HG02885 (cell line): ENCODE results near the gene AMPD2.
"Not testable (repeated sequence)": the region's sequence is repeated elsewhere in the genome, so short reads cannot be mapped to it uniquely, and the experiment has no call there.

Experiments
- ATAC-seq: cut with Tn5 transposase; IDR thresholded peaks from one replicate; pipeline ENCODE4 v1.9.1; 2021; ENCODE audit warnings: mild to moderate bottlenecking; ENCODE audit not compliant: unreplicated experiment, poor library complexity

Gene AMPD2

GRCh38 chr1:109643385-109644230 lies 24.0 kb downstream of the AMPD2 start:
- peak; percentile 88 for ATAC-seq

- no peak for ATAC-seq
These were observed 25.0 kb downstream of the AMPD2 start for GRCh38 chr1:109644670-109645069.

GRCh38 chr1:109649491-109649914 lies 29.9 kb downstream of the AMPD2 start:
- no peak for ATAC-seq

GRCh38 chr1:109650609-109651008 lies 31.0 kb downstream of the AMPD2 start:
- no peak for ATAC-seq

- no peak for ATAC-seq
These were observed 32.8 kb downstream of the AMPD2 start for GRCh38 chr1:109652402-109652801.

- no peak for ATAC-seq
These were observed 33.7 kb downstream of the AMPD2 start for GRCh38 chr1:109653306-109653705.

- ATAC-seq = no peak
These were observed 34.9 kb downstream of the AMPD2 start for GRCh38 chr1:109654519-109654918.

- ATAC-seq = peak; percentile 94
These were observed 36.2 kb downstream of the AMPD2 start, which contains the start of gene GSTM4 for GRCh38 chr1:109655615-109656519. TSS of gene GSTM4 (plus strand) at chr1:109656099. CDS start at chr1:109656390, 291 bp downstream.

- ATAC-seq = no peak
These were observed 37.8 kb downstream of the AMPD2 start for GRCh38 chr1:109657395-109657794.

- no peak for ATAC-seq
These were observed 38.3 kb downstream of the AMPD2 start for GRCh38 chr1:109657970-109658369.

- no peak for ATAC-seq
These were observed 39.0 kb downstream of the AMPD2 start for GRCh38 chr1:109658533-109659042.

- ATAC-seq = no peak
These were observed 39.5 kb downstream of the AMPD2 start for GRCh38 chr1:109659145-109659544.

- no peak for ATAC-seq
These were observed 40.5 kb downstream of the AMPD2 start for GRCh38 chr1:109659997-109660690.

- not testable (repeated sequence) for ATAC-seq
These were observed 41.0 kb downstream of the AMPD2 start for GRCh38 chr1:109660691-109661026.

GRCh38 chr1:109661391-109661790 lies 41.8 kb downstream of the AMPD2 start:
- no peak for ATAC-seq

GRCh38 chr1:109664671-109665070 lies 45.0 kb downstream of the AMPD2 start:
- no peak for ATAC-seq

GRCh38 chr1:109667452-109668122 lies 48.0 kb downstream of the AMPD2 start, which contains the start of gene GSTM2:
TSS of gene GSTM2 (plus strand) at chr1:109668057. CDS start at chr1:109668116, 59 bp downstream.
- ATAC-seq = peak; percentile 83

GRCh38 chr1:109668123-109668775 lies 48.6 kb downstream of the AMPD2 start:
- ATAC-seq = no peak

GRCh38 chr1:109669246-109669948 lies 49.8 kb downstream of the AMPD2 start:
- ATAC-seq = no peak
